B cell (primary cell): ENCODE measurements around the gene VBP1.

Experiments
- EZH2 ChIP-seq: IDR thresholded peaks from 2 replicates; pipeline ENCODE4 v1.6.1; 2012; ENCODE audit warnings: borderline replicate concordance, low read depth, mild to moderate bottlenecking, moderate library complexity, low read length; ENCODE audit not compliant: insufficient read depth, poor library complexity, severe bottlenecking
- TF ChIP-seq, protein P1 (sequence below): fragments of 200-600 bp; IDR thresholded peaks from one replicate; pipeline ENCODE4 v1.8.0; 2022; ENCODE audit warnings: antibody characterized with exemption, mild to moderate bottlenecking

DNA sequence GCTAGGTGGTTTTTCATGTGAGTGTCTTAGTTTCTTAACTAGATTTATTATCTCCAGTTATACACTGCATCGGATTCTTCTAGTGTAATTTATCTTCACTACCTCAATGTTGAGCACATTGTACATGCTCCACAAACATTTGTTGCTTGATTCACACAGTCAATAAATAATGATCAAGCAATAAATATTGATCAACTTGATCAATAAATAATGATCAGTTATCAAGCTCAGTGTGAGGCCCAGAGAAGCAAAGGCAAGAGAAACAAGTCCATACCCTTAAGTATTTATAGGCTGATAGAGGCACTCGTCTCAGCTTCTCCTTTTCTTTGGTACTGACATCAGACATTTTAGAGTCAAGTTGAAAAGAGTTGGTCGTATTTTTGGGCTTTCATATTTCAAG is 5.1 kb upstream of the VBP1 start:
- TF ChIP-seq, protein P1, sequence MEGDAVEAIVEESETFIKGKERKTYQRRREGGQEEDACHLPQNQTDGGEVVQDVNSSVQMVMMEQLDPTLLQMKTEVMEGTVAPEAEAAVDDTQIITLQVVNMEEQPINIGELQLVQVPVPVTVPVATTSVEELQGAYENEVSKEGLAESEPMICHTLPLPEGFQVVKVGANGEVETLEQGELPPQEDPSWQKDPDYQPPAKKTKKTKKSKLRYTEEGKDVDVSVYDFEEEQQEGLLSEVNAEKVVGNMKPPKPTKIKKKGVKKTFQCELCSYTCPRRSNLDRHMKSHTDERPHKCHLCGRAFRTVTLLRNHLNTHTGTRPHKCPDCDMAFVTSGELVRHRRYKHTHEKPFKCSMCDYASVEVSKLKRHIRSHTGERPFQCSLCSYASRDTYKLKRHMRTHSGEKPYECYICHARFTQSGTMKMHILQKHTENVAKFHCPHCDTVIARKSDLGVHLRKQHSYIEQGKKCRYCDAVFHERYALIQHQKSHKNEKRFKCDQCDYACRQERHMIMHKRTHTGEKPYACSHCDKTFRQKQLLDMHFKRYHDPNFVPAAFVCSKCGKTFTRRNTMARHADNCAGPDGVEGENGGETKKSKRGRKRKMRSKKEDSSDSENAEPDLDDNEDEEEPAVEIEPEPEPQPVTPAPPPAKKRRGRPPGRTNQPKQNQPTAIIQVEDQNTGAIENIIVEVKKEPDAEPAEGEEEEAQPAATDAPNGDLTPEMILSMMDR = no peak
- TF ChIP-seq EZH2 = no peak
